HG02759 (cell line): Measurements from ENCODE around the gene IL15.
"Not testable (repeated sequence)": the region's sequence is repeated elsewhere in the genome, so short reads cannot be mapped to it uniquely, and the experiment has no call there.

Experiments used
- ATAC-seq: cut with Tn5 transposase; IDR thresholded peaks from one replicate; pipeline ENCODE4 v1.9.1; 2021; ENCODE audit warnings: mild to moderate bottlenecking, moderate library complexity; ENCODE audit not compliant: unreplicated experiment

Gene IL15

DNA sequence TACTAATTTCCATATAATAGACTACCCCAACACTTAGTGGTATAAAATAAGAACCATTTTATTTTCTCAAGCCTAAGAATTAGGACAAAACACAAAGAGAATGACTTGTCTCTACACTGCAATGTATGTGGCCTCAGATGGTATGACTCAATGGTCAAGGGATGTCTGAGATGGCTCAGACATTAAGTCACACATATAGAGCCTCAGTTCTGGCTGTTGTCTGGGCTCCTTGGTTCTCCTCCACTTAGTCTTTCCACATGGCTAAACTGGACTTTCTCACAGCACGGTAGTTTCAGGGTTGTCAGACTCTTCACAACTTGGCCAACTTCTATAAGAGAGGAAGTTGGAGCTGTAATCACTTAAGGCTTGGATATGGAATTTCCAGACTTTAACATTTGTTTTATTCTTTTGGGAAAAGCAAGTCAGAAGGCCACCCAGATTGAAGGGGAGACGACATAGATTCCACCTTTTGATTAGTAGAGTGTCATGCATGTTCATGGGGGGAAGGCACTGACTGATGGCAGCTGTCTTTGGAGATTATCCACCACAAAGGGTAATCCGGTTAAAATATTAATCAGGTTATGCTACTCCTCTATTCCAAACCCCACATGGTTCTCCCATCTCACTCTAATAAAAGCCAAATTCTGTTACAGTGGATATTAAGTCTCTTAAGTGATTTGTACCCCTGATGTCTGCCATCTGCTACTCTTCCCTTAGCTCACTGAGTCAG is 9.4 kb downstream of the IL15 start:
- peak; percentile 36 for ATAC-seq

DNA sequence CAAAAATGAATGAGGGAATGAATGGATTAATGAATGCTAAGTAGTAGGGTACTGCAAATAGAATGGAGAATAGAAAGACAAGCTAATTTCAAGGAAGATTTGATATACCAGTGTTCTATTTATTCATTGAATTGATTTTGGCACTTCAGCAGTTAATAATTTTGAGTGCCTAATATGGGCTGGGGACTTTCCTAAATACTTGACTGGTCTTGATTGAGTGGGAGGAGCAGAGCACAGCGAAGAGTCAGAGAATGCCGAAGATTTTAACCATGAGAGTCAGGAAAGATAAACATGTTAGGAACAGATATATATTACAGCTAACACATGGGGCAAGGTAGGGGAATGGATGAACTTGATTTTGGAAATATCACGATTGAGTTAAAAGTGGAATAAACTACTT is 10.6 kb downstream of the IL15 start:
- ATAC-seq, result no peak

DNA sequence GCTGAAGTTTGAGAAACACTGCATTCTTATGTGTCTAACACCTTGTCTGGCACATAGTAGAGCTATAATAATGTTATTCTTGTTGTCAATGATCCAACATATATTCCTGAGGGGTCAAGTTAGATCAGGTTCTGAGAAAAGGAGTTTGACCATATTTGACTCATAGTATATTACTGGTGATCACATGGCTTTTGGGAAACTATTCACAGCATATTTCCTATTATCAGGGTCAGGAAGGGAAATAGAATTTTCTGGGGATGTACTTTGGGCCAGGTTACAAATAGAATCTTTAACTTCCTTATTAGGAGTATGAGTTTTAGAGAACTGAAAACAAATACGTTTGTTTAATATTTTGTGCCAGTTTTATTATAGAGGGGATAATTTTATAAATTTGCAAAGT is 11.6 kb downstream of the IL15 start:
- ATAC-seq, result no peak

DNA sequence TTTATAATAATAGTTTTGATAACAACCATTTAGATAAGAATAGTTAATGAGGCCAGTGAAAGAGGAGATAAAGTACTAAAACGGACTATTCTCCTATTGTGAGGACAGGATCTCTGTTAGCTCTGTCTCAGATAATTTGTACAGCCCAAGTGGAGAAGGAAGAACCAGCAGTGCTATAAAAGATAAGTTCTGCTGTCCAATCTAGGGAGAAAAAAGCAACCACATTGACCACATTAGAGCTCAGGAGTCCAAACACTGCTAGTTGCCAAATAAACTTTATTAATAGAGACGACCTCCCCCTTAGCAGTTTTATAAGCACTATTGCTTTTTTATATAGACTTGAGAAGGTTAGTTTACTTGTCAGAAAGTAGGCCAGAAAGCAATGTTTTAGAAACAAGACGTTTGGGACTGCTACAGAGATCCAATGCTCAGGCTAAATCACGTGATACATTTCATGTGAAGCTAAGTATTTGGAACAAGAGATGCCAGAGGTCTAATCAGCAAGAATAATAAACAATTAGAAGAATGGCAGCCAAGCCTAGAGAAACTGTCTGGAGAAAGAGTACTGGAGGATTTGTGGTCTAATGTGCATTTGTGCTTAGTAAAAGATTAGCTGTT is 15.9 kb downstream of the IL15 start:
- no peak for ATAC-seq

DNA sequence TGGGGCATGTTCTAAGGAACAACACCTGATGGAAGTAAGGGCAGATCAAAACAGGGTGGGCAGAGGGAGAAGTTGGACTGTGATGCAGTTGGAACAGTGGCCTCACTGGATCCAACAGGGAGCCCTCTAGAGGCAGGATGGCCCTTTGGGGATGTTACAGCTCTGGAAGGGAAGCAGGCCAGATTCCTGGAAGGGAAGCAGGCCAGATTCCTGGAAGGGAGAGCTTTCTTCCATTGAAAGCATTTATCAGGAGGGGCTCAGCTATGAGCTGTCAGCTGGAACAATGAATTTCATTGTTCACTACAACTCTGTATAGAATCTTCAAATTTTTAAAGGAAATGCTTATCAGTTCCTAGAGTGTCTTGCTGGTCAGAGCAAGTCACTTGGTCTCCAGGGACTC is 17.7 kb downstream of the IL15 start:
- no peak for ATAC-seq

DNA sequence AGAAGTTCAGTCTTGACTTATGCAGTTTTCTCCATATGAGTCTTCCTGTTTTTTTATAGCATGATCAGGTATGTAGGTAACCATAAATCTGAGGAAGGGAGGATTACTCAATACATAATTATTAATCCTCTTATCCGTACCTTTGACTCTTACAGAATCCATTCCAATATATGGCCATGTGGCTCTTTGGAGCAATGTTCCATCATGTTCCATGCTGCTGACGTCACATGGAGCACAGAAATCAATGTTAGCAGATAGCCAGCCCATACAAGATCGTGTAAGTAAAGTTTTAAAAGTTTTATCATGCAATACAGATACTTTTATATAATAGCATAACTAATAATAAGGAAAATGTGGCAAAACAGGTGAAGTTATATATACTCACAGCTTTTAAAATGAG is 19.6 kb downstream of the IL15 start:
- no peak for ATAC-seq

DNA sequence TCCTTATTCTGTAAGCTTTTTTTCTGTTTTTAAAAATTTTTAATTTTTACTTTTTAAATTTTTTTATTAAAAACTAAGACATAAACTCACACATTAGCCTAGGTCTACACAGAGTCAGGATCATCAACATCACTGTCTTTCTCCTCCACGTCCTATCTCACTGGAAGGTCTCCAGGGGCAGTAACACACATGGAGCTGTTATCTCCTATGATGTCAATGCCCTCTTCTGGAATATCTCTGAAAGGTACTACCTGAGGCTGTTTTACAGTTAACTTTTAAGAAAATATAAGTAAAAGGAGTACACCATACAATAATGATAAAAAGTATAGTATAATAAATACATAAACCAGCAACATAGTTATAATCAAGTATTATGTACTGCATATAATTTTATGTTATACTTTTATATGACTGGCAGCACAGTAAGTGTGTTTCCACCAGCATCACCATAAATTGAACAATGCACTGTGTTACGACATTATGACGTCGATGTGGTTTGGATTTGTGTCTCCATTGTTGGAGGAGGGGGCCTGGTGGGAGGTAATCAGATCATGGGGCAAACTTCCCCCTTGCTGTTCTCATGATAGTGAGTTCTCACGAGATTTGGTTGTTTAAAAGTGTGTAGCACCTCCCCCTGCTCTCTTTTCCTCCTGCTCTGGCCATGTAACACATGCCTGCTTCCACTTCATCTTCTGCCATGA is 21.3 kb downstream of the IL15 start:
- ATAC-seq, result peak; percentile 14

DNA sequence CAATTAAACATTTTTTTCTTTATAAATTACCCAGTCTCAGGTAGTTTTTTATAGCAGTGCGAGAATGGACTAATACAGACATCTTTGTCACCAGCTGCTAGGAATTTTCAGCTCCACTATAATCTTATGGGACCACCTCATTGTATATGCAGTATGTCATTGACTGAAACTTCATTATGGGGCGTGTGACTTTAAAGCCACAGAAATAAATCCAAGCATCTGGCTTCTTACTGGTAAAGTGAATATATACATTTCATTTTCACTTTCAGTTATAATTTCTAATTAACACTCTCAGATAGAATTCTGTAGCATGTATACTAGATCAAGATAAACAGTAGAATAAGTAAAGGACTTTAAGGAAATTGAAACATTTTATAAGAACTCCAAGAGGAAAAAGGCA is 21.9 kb downstream of the IL15 start:
- peak; percentile 48 for ATAC-seq

DNA sequence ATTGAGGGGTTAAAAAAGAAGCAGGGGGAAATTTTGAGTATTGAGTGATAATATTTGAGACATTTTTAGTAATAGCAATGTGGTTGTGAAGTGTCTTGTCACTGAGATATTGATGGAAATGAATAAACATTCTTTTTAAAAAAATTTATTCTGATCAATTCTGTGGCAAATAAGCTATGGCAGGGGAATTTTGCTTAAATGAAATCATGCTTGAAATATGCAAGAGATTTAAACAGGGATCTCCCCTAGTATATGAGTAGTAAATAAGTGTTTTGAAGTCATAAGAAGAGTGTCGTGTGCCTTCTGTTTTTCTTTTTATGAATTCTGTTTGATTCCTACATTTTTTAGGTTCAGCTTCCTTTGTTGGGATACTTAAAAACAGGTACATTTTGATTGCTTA is 23.2 kb downstream of the IL15 start:
- ATAC-seq, result peak; percentile 58

GRCh38 chr4:141660880-141661279 is 24.5 kb downstream of the IL15 start:
- ATAC-seq, result no peak

DNA sequence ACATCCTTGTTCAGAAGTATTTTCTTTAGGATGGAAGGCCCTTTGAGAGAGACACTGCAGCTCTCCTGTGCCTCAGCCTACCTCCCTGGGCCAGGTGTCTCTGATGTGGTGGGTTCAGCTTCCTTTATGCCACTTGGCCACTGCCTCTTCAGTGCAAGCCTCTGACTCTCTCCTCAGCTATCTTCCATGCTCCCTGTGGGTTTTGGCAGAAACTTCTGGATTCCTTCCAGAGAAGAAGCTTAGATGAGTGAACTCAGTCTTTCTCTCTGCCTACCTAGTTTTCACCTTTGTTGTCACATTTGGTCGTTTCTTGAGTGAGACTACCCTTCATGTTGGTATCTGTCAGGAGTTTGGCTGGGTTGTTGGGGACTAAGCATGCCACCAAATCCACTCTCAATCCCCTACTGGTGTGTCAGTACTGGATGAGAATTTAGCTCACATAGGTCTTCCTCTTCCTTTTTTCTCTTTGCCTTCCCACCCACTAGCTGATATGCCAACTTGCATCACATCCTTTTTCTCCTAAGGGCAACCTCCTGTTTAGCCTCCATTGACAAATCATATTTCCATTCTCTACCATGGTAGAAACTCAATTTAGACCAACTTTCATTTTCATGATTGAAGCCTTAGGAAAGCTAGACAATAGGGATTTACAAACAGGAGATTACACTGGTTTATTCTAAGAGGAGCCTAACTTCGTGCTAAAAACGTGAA is 32.0 kb downstream of the IL15 start:
- no peak for ATAC-seq

DNA sequence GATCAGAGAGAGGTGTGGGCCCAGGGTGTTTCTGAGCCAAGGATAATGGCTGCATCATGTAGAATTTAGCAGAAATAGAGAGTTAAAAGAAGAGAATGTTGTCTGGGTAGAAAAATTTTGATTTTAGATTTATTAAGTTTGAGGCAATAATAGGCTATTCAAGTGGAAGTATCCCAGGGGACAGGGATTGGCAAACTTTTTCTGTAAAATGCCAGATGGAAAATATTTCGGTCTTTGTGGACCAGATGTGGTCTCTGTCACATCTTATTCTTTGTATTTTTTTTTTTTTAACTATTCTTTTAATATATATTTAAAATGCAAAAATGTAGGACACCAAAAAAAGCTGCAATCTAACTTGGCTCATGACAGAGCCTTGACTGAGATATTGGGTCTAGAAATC is 33.1 kb downstream of the IL15 start:
- ATAC-seq, result no peak

DNA sequence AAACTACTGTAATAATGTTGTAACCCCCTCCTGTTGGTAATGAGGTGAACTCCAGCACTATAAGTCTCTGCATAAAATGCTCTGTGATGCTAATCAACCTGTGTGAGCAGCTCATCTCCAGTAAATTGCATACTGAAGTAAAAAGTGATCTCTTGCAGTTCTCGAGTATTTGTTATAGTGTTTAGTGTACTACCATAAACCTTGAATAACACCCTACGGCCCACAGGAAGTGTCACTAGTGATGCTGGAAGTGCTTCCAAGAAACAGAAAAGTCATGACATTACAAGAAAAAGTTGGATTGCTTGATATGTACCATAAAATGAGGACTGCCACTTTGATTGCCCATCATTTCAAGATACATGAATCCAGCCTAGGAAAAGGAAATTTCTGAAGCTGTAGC is 39.0 kb downstream of the IL15 start:
- ATAC-seq, result no peak

- ATAC-seq, result no peak
These were observed 39.8 kb downstream of the IL15 start for GRCh38 chr4:141676087-141676670.

DNA sequence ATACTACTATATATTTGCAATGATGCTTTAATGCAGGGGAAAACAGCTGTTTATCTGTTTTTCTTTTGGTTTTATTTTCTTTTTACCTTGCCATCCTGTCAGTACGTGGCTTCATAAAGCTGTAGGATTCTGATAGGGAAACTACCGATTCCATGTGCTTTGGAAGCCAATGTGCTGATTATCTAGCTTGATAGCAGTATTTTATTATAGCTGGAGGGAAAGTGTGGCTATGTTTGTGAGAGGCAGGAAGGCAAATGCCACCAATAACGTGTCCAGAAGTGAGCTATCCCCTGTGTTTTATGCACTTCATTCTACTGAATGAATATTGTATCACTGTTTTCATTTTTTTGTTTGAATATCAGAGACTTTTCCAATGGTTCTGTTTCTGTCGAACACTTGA is 43.7 kb downstream of the IL15 start:
- no peak for ATAC-seq

GRCh38 chr4:141684785-141685184 is 48.4 kb downstream of the IL15 start:
- no peak for ATAC-seq

- ATAC-seq, result no peak
These were observed 49.9 kb downstream of the IL15 start for GRCh38 chr4:141686146-141686775.

DNA sequence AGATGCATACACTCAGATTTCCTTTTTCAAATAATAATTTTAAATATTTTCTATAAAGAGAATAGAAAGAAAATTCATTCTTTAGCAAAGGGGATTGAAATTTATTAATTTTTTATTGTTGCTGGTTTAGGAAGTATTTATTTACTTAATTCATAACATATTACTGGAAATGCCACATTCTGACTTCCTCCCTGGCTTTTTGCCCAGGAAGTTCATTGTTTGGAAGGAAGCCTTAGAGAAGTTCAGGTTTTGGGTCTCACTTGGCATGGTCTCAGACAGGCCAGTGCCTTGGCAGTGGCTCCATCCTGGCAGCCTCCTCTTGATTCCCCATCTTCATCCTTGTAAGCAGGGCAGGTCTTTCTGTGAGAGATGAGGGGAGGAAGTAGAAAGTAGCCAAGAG is 50.5 kb downstream of the IL15 start:
- ATAC-seq, result no peak

DNA sequence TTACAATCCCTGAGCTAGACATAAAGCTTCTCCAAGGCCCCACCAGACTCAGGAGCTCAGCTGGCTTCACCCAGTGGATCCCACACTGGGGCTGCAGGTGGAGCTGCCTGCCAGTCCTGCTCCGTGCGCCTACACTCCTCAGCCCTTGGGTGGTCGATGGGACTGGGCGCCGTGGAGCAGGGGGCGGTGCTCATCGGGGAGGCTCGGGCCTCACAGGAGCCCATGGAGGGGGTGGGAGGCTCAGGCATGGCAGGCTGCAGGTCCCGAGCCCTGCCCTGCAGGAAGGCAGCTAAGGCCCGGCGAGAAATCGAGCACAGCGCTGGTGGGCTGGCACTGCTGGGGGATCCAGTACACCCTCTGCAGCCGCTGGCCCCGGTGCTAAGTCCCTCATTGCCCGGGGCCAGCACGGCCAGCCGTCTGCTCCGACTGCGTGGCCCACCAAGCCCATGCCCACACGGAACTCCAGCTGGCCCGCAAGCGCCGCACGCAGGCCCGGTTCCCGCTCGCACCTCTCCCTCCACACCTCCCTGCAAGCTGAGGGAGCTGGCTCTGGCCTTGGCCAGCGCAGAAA is 53.4 kb downstream of the IL15 start:
- ATAC-seq, result not testable (repeated sequence)

- not testable (repeated sequence) for ATAC-seq
These were observed 54.9 kb downstream of the IL15 start for GRCh38 chr4:141691247-141691646.
